Brain microvascular endothelial cell (primary cell): Measurements from ENCODE around the gene MPG.
"Not testable (repeated sequence)": the region's sequence is repeated elsewhere in the genome, so short reads cannot be mapped to it uniquely, and the experiment has no call there.

ENCODE experiments used
- DNase-seq: peaks from one replicate; pipeline ENCODE4 v3.0.0-alpha.2; 2020
- H3K27ac ChIP-seq: fragments of 250-450 bp; sonication (Bioruptor Pico); 2 replicates; pipeline ENCODE4 v1.5.1; 2020; ENCODE audit warnings: mild to moderate bottlenecking, moderate library complexity
- H3K27me3 ChIP-seq: fragments of 250-450 bp; sonication (Bioruptor Pico); replicated peaks from 2 replicates; pipeline ENCODE4 v1.5.1; 2020; ENCODE audit warnings: mild to moderate bottlenecking
- H3K36me3 ChIP-seq: fragments of 250-450 bp; sonication (Bioruptor Pico); replicated peaks from 2 replicates; pipeline ENCODE4 v1.5.1; 2020; ENCODE audit warnings: mild to moderate bottlenecking
- H3K4me3 ChIP-seq: 2 replicates; pipeline ENCODE4 v1.5.1; 2011; ENCODE audit warnings: low read depth, mild to moderate bottlenecking, control low read depth, low read length, moderate library complexity
- CTCF ChIP-seq: IDR thresholded peaks from 2 replicates; pipeline ENCODE4 v1.5.1; 2011; ENCODE audit warnings: low read depth, mild to moderate bottlenecking, moderate library complexity, low read length, control low read depth, inconsistent platforms; ENCODE audit errors: missing control alignments
- in situ Hi-C: cut with HindIII; loops from 2 replicates; pipeline ENCODE4 v1.10.0; 2017; ENCODE audit warnings: low sequenced_read_pairs, low pct_ligation_motif_present

Gene MPG

GRCh38 chr16:42069-42457 is 36.0 kb upstream of the MPG start:
- no peak overlapping the region for H3K4me3 ChIP-seq
- no peak for TF ChIP-seq CTCF
- in situ Hi-C loops = no loop called here
- no peaks in the 10 kb centered on the region for H3K27me3 ChIP-seq
- H3K36me3 ChIP-seq = peaks cover 13% of the 10 kb centered on the region
- no peak overlapping the region for H3K27ac ChIP-seq
- DNase-seq = no peak

GRCh38 chr16:42691-43090 is 35.3 kb upstream of the MPG start:
- DNase-seq = no peak
- Histone ChIP-seq H3K4me3 (no peak overlapping the region), H3K27me3 (no peaks in the 10 kb centered on the region), H3K36me3 (peaks cover 13% of the 10 kb centered on the region), H3K27ac (no peak overlapping the region)
- TF ChIP-seq CTCF = no peak
- in situ Hi-C loops = no loop called here

GRCh38 chr16:43294-43693 is 34.7 kb upstream of the MPG start:
- no peak for TF ChIP-seq CTCF
- no peak overlapping the region for H3K4me3 ChIP-seq
- H3K27ac ChIP-seq = no peak overlapping the region
- DNase-seq = no peak
- H3K27me3 ChIP-seq = no peaks in the 10 kb centered on the region
- H3K36me3 ChIP-seq = peaks cover 14% of the 10 kb centered on the region
- in situ Hi-C loops = no loop called here

- H3K27me3 ChIP-seq = no peaks in the 10 kb centered on the region
- H3K36me3 ChIP-seq = peaks cover 16% of the 10 kb centered on the region
- H3K4me3 ChIP-seq = no peak overlapping the region
- no peak overlapping the region for H3K27ac ChIP-seq
- TF ChIP-seq CTCF = no peak
- DNase-seq = no peak
- in situ Hi-C loops = no loop called here
Measured at GRCh38 chr16:44655-45054, 33.4 kb upstream of the MPG start.

GRCh38 chr16:45454-45853 is 32.6 kb upstream of the MPG start:
- no peaks in the 10 kb centered on the region for H3K27me3 ChIP-seq
- H3K4me3 ChIP-seq = no peak overlapping the region
- in situ Hi-C loops = no loop called here
- no peak overlapping the region for H3K27ac ChIP-seq
- DNase-seq = no peak
- peaks cover 20% of the 10 kb centered on the region for H3K36me3 ChIP-seq
- no peak for TF ChIP-seq CTCF

- H3K4me3 ChIP-seq, H3K27ac ChIP-seq, DNase-seq, in situ Hi-C loops, H3K27me3 ChIP-seq: not testable (repeated sequence)
- H3K36me3 ChIP-seq = peaks cover 23% of the 10 kb centered on the region
Measured at GRCh38 chr16:46510-46909, 31.5 kb upstream of the MPG start.
